ENCODE data around the gene EMP3. TPM values are rescaled to one million over a fixed set of nuclear protein-coding genes. Genes with fewer than 3 reads are reported as not detected.
A peak's percentile ranks its signal among the peaks of the same experiment; 100 is the strongest.

The EMP3 gene
- total RNA-seq, 1 experiment from 2014 or later, result 92.9 TPM

DNA sequence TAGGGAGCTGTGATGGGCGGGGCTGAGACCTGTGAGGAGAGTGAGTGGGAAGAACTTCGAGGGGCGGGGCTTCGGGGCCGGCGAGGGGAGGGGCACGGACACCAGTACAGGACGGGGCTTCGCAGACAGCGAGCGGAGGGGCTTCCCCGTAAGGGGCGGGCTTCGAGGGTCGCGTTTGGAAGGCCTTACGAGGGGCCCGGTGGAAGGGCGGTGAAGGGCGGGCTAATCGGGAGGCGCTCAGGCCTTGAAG, 4.1 kb upstream of the EMP3 start:
- Histone ChIP-seq H4K20me1 (ENCODE audit: insufficient read depth) (no peaks in the 10 kb centered on the region), H2AFZ (ENCODE audit: low read depth, low read length, poor library complexity, severe bottlenecking) (no peak overlapping the region), H3K27ac (ENCODE audit: low read depth, low read length) (peak overlapping the region; percentile 96), H3K4me2 (ENCODE audit: low read length) (peak overlapping the region; percentile 94), H3K9ac (ENCODE audit: low read length) (peak overlapping the region; percentile 85), H3K4me1 (ENCODE audit: control insufficient read depth in 1 of 2, insufficient read depth in 2 of 2, low read length in 2 of 2) (peaks cover 36 to 71% of the 10 kb centered on the region in 2 experiments), H3K4me3 (replicated peaks in 1 of 2; ENCODE audit: low read depth in 1 of 2, low read length in 2 of 2) (peak overlapping the region; percentile 55 to 67), H3K36me3 (ENCODE audit: control insufficient read depth in 1 of 2, insufficient read depth in 2 of 2, low read length in 2 of 2) (no peaks in the 10 kb centered on the region), H3K9me2 (ENCODE audit: insufficient read depth) (no peaks in the 10 kb centered on the region), H3K79me2 (ENCODE audit: insufficient read depth, low read length) (peaks cover 9% of the 10 kb centered on the region), H3K27me3 (ENCODE audit: insufficient read depth, low read length) (no peaks in the 10 kb centered on the region), H3K9me3 (ENCODE audit: control insufficient read depth in 1 of 2, insufficient read depth in 1 of 2, low read depth in 1 of 2, low read length in 2 of 2) (no peaks in the 10 kb centered on the region)
- DNase-seq (ENCODE audit: low read depth, low spot score) (peak; percentile 95), ATAC-seq (no peak)
- RAD21 ChIA-PET (ENCODE audit: low non-redundant PET in 1 of 2, low total read pairs in 2 of 2, uncharacterized antibody in 2 of 2, unreplicated experiment in 2 of 2), result interaction anchor here (0.6 to 4.2 kb wide), 5 partner anchors 12 to 180 kb away, joined by 3 to 54 read pairs (median 4); partner anchors contain the start of genes SYNGR4 (in 1 of the 2) and TMEM143 (in 1 of the 2)
- CTCF ChIA-PET, result interaction anchor here (0.9 to 10.2 kb wide), 11 partner anchors 12 to 265 kb away, joined by 3 to 158 read pairs (median 5); partner anchors contain the start of gene KDELR1
- no peak for TF ChIP-seq SP1 (IDR thresholded peaks at IDR 0.05; ENCODE audit: low read depth)
- TF ChIP-seq JUND (IDR thresholded peaks at IDR 0.05), result no peak
- TF ChIP-seq, protein P1, sequence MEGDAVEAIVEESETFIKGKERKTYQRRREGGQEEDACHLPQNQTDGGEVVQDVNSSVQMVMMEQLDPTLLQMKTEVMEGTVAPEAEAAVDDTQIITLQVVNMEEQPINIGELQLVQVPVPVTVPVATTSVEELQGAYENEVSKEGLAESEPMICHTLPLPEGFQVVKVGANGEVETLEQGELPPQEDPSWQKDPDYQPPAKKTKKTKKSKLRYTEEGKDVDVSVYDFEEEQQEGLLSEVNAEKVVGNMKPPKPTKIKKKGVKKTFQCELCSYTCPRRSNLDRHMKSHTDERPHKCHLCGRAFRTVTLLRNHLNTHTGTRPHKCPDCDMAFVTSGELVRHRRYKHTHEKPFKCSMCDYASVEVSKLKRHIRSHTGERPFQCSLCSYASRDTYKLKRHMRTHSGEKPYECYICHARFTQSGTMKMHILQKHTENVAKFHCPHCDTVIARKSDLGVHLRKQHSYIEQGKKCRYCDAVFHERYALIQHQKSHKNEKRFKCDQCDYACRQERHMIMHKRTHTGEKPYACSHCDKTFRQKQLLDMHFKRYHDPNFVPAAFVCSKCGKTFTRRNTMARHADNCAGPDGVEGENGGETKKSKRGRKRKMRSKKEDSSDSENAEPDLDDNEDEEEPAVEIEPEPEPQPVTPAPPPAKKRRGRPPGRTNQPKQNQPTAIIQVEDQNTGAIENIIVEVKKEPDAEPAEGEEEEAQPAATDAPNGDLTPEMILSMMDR (IDR thresholded peaks at IDR 0.05 in 2 of 3, conservative IDR thresholded peaks at IDR 0.05 in 1 of 3; ENCODE audit: borderline replicate concordance in 1 of 3, insufficient read depth in 1 of 3, low read depth in 2 of 3, low read length in 2 of 3), result no peak
- no peak for TF ChIP-seq EZH2 (IDR thresholded peaks at IDR 0.05)
- no peak for TF ChIP-seq RAD21 (IDR thresholded peaks at IDR 0.05; ENCODE audit: low read depth)
- no peak for TF ChIP-seq EGR1 (IDR thresholded peaks at IDR 0.05; ENCODE audit: low read depth)
- TF ChIP-seq FOSL1 (IDR thresholded peaks at IDR 0.05; ENCODE audit: low read depth), result no peak
- no peak for TF ChIP-seq POLR2A (IDR thresholded peaks at IDR 0.05; ENCODE audit: borderline replicate concordance, extremely low read depth, insufficient read depth, insufficient read length)
- TF ChIP-seq, protein P2, sequence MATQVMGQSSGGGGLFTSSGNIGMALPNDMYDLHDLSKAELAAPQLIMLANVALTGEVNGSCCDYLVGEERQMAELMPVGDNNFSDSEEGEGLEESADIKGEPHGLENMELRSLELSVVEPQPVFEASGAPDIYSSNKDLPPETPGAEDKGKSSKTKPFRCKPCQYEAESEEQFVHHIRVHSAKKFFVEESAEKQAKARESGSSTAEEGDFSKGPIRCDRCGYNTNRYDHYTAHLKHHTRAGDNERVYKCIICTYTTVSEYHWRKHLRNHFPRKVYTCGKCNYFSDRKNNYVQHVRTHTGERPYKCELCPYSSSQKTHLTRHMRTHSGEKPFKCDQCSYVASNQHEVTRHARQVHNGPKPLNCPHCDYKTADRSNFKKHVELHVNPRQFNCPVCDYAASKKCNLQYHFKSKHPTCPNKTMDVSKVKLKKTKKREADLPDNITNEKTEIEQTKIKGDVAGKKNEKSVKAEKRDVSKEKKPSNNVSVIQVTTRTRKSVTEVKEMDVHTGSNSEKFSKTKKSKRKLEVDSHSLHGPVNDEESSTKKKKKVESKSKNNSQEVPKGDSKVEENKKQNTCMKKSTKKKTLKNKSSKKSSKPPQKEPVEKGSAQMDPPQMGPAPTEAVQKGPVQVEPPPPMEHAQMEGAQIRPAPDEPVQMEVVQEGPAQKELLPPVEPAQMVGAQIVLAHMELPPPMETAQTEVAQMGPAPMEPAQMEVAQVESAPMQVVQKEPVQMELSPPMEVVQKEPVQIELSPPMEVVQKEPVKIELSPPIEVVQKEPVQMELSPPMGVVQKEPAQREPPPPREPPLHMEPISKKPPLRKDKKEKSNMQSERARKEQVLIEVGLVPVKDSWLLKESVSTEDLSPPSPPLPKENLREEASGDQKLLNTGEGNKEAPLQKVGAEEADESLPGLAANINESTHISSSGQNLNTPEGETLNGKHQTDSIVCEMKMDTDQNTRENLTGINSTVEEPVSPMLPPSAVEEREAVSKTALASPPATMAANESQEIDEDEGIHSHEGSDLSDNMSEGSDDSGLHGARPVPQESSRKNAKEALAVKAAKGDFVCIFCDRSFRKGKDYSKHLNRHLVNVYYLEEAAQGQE (IDR thresholded peaks at IDR 0.05; ENCODE audit: low read depth), result no peak
- TF ChIP-seq POLR2AphosphoS5 (IDR thresholded peaks at IDR 0.05; ENCODE audit: low read depth, low read length), result no peak
- TF ChIP-seq, protein P3, sequence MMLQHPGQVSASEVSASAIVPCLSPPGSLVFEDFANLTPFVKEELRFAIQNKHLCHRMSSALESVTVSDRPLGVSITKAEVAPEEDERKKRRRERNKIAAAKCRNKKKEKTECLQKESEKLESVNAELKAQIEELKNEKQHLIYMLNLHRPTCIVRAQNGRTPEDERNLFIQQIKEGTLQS (IDR thresholded peaks at IDR 0.05), result no peak
- TF ChIP-seq SIN3A (IDR thresholded peaks at IDR 0.05; ENCODE audit: low read depth), result no peak; the same call in 1 of the 2 replicates
- TF ChIP-seq YY1 (IDR thresholded peaks at IDR 0.05; ENCODE audit: extremely low read depth, insufficient replicate concordance, low read depth, low read length), result no peak
- TF ChIP-seq ZFX (IDR thresholded peaks at IDR 0.05), result no peak
- no peak for TF ChIP-seq CEBPB (IDR thresholded peaks at IDR 0.05; ENCODE audit: low read depth)
- TF ChIP-seq, protein P4, sequence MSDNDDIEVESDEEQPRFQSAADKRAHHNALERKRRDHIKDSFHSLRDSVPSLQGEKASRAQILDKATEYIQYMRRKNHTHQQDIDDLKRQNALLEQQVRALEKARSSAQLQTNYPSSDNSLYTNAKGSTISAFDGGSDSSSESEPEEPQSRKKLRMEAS (IDR thresholded peaks at IDR 0.05), result no peak
- TF ChIP-seq, protein P5, sequence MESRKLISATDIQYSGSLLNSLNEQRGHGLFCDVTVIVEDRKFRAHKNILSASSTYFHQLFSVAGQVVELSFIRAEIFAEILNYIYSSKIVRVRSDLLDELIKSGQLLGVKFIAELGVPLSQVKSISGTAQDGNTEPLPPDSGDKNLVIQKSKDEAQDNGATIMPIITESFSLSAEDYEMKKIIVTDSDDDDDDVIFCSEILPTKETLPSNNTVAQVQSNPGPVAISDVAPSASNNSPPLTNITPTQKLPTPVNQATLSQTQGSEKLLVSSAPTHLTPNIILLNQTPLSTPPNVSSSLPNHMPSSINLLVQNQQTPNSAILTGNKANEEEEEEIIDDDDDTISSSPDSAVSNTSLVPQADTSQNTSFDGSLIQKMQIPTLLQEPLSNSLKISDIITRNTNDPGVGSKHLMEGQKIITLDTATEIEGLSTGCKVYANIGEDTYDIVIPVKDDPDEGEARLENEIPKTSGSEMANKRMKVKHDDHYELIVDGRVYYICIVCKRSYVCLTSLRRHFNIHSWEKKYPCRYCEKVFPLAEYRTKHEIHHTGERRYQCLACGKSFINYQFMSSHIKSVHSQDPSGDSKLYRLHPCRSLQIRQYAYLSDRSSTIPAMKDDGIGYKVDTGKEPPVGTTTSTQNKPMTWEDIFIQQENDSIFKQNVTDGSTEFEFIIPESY (IDR thresholded peaks at IDR 0.05; ENCODE audit: extremely low read depth, insufficient replicate concordance, low read length), result no peak
- TF ChIP-seq CBX3 (IDR thresholded peaks at IDR 0.05; ENCODE audit: low read depth), result no peak
- intact Hi-C loops (cut with micrococcal nuclease), result loop anchor here (10.0 kb wide), 2 partner anchors 74 to 264 kb away; partner anchors contain the start of genes GRIN2D and KDELR1
- POLR2A ChIA-PET, result interaction anchor here (1.0 to 5.8 kb wide), 4 partner anchors 12 to 298 kb away, joined by 4 to 53 read pairs (median 4); partner anchors contain the start of genes RPL18, SPHK2, SYNGR4 and TMEM143
- BruUV-seq (replicated peaks), result no TSS peak

All from HCT116 (cell line).